Adrenal gland (tissue), 5 donors: ENCODE results near the gene RWDD1.

Experiments used
- CTCF ChIP-seq, 6 experiments: fragments of 450-650 bp in 4 of 6; fragments of 200-600 bp in 2 of 6; sonication (generic) in 1 of 6; IDR thresholded peaks; 1 replicate in 5 of 6; 2 replicates in 1 of 6; pipeline versions ENCODE4 v1.5.1 to v1.8.0; 2016 to 2021; ENCODE audit warnings: antibody characterized with exemption in 6 of 6, mild to moderate bottlenecking in 2 of 6, moderate library complexity in 1 of 6
- POLR2A ChIP-seq, 2 donors: fragments of 450-650 bp; IDR thresholded peaks; one replicate each; pipeline ENCODE4 v1.6.1; 2017; ENCODE audit warnings: antibody characterized with exemption in 2 of 2, mild to moderate bottlenecking in 2 of 2, moderate library complexity in 1 of 2
- donor health status: DM: no; HTN: no; CAD: no.

- TF ChIP-seq CTCF (IDR thresholded peaks at IDR 0.05) = no peak
- TF ChIP-seq POLR2A (IDR thresholded peaks at IDR 0.05) = no peak
These were observed 37.9 kb upstream of the RWDD1 start for GRCh38 chr6:116533233-116533957.
